Skin of body (tissue), 2 donors: ENCODE results near the gene SLC39A2. TPM values are rescaled to one million over a fixed set of nuclear protein-coding genes. Genes with fewer than 3 reads are reported as not detected.
"Not testable (repeated sequence)": the region's sequence is repeated elsewhere in the genome, so short reads cannot be mapped to it uniquely, and the experiment has no call there.

Source experiments
- DNase-seq: peaks from one replicate; lab custom pipeline; 2025; lab: John Stamatoyannopoulos, UW
- total RNA-seq: library from RNA; depleted of rRNA; stranded (reverse); fragments of >200 nt; gene quantifications from one replicate; pipeline ENCODE4 v1.2.3, GENCODE V29; 2014

Gene SLC39A2
- total RNA-seq, 1 donor from 2014 or later, result 9.5 TPM

DNA sequence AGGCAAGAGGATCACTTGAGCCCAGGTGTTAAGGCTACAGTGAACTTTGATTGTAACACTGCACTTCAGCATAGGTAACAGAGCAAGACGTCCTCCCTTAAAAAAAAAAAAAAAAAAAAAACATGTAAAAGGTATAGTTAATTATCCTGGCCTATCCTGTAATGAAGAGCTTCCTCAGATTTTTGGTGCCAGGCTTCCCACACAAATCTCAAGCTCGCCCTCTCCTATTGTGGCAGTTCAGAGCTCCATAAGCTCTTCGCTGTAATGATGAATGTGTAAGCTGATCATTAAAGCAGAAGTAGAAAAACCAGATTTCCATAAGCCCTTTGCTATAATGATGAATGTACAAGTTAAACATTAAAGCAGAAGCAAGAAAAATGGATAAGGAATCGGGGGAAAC is 2.0 kb upstream of the SLC39A2 start:
- DNase-seq, result no peak

DNA sequence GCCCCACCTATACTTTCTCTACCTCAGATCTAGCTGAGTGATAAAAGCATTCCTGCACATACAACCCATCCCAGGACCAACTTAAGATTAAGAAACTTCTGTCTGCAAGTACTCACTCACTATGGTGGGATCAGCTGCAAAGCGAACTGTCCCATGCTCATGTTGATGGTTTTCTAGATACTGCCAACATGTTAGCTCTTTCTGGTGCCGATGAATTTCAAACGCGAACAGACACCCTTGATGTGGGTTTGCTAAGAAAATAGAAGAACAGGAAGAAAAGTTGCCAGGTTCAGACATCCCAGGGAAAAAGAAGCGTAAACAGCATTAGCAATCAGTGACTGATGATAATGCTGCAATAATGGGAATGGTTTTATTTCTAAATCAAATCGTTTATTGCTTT is 1.5 kb upstream of the SLC39A2 start:
- DNase-seq, result no peak

DNA sequence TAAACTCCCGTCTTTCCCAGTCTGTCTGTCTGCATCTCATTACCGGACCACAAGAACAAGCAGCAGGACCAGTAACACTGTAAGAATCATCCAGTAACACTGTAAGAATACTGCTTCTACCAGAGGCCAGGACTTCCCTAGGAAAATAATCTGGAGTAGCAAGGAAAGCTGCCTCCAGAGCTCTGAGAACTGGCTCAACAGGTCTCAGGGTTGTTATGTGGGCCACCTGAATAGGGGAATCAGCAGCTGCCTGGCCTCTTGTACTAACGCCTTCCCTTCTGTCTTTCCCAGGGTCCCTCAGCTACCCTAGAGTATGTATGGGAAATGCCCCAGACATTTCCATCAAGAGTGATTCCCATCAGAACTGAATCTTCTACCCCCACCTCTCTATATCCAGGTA is 954 bp upstream of the SLC39A2 start:
- DNase-seq, result no peak

DNA sequence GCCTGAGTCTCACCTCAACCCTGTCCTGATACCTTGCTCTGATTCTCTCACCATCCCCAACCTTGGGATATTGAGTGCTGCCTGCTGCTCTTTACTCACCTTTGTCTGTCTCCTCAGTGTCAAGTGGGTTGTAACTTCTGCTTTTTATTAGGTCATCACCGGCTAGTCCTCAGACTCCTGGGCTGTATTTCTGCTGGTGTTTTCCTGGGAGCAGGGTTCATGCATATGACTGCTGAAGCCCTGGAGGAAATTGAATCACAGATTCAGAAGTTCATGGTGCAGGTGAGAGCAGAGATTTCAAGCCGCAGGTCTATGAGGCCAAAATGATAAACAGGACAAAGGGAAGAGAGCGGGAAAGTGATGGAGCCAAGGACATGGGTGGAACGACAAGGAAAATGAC is 498 bp downstream of the SLC39A2 start:
- no peak for DNase-seq

DNA sequence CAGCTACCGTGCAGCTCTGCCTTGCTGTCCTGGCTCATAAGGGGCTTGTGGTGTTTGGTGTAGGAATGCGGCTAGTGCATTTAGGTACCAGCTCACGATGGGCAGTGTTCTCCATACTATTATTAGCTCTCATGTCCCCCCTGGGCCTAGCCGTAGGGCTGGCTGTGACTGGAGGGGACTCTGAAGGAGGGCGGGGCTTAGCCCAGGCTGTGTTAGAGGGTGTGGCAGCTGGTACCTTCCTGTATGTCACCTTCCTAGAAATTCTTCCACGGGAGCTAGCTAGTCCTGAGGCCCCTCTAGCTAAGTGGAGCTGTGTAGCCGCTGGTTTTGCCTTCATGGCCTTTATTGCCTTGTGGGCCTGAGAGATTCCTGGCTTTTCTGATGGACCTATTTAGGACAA is 2.1 kb downstream of the SLC39A2 start:
- DNase-seq, result no peak

DNA sequence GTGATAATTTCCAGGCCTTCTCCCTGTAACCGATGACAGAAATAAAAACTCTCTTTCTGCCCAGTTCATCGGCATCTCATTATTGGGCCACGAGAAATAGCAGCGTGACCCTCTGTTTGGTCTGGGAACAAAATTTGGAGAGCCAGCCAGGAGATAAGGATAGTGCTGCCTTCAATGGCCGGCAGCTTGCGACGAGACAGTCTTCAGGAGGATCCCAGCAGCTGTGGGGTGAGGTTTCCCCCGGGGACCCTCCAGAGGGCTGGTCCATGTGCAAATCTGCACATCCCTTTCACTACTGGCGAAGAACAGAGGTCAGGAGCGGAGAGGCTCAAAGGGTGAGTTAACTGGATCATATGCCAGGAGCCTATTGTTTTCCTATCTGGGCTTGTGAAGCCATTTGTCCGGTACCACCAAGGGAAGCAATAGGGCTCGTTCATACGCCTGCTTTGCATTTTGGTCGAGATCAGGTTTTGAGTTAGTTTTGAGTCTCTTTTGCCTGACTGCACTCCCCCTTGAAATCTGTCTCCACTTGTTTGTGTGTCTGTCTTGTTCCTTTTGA is 4.8 kb downstream of the SLC39A2 start:
- no peak for DNase-seq

DNA sequence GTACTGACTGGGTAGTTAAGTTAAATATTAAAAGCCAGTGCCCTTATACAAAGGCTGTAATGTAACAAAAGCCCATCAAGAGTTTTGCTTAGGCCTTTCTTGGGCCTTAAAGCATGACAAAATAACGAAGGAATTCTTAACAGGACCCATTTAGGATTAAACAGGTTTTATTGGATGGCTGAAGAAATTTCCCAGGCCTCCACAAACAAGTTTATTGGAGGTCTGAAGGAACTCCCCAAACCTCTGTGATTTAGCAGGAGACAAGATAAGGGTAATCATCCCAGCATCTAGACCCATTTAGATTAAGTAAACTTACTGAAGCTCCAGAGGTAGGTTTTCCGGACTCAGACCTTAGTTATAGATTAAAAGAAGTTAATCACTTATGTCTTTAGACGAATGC is 10.6 kb downstream of the SLC39A2 start:
- not testable (repeated sequence) for DNase-seq

DNA sequence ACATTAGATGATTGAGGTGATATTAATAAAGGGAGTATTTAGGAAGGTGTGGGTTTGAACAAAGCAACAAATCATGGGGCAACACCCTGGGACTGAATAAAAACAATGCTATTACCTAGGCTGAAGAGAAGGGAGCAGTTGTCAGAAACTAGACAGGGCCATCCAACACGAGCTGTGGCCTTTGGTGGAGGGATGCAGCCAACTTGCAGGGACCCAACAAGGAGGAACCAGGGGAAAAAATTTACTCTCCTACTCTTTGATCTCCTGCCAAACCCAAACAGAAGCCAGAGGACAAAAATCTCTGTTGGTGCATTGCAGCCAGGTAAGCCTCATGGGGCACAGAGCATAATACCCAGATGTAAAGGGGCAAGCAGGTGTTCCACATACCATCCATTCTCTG is 12.0 kb downstream of the SLC39A2 start:
- no peak for DNase-seq

DNA sequence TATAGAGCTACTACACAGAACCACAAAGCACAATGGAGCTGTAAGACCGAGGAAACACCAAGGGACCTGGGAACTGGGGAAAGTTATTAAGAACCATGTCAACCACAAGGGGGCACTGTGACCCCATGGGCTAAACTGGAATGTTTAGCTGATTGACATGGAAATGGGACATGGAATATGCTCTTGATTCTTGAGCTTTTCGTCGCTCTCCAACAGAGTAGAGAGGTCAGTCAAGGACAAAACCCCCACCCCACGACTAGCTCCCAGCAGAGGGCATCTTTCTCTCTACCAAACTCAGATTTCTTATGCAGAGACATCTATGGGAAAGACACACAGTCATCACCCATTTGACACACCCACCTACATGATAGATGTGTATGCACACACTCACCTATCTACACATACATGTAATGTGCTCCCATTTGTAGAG is 15.7 kb downstream of the SLC39A2 start:
- peak; percentile 85 for DNase-seq

DNA sequence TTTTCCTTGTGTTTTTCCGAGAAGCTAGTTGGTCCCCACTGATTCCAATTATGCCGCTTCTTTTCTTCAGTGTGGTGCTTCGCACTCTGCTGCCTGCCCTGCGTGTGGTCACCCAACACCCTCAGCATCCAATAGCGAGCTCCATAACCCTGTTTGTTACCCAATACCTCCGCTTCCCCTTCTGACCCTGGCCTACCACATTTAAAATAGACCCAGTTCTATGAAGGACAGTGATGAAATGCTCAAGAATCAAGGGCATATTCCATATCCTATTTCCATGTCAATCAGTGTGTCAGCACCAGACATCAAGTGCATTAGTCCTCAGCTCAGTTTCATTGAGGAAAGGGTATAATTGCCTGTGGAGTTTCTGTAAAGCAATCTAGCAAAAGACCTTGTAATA is 16.2 kb downstream of the SLC39A2 start:
- no peak for DNase-seq

DNA sequence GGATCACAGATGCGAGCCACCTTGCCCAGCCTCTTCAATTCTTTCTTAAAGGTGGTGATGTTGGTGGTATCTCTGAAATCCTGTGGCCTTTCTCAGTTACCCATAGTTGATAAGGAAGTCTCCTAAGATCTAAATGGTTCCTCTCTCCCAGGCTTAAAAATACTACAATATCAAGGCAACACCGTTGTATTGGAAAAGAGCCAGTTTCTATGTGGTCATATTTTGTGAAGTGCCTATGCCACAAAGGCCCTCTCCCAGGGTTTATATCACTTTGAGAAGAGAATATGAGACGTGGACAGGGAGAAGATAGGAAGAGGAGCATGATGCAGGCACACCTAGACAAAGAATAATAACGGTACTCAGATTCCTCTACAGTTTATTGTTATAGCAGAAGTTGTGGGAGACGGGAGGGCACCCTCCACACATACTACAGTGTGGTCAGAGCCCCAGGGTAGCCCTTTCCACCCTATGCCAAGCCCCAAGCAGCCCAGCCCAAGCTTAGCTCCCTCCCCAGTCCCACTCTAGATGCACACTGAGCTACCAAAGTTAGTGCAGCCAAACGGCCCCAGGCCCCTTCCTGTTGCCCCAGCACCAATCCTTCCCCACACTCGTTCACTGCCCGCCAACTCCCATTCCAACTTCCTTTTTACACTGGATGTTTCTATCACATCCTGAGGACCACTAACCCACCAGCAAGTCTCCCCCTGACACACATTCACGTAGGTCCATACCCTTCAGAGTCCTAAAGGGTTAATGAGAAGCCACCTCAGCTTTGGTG is 17.5 kb downstream of the SLC39A2 start:
- no peak for DNase-seq

DNA sequence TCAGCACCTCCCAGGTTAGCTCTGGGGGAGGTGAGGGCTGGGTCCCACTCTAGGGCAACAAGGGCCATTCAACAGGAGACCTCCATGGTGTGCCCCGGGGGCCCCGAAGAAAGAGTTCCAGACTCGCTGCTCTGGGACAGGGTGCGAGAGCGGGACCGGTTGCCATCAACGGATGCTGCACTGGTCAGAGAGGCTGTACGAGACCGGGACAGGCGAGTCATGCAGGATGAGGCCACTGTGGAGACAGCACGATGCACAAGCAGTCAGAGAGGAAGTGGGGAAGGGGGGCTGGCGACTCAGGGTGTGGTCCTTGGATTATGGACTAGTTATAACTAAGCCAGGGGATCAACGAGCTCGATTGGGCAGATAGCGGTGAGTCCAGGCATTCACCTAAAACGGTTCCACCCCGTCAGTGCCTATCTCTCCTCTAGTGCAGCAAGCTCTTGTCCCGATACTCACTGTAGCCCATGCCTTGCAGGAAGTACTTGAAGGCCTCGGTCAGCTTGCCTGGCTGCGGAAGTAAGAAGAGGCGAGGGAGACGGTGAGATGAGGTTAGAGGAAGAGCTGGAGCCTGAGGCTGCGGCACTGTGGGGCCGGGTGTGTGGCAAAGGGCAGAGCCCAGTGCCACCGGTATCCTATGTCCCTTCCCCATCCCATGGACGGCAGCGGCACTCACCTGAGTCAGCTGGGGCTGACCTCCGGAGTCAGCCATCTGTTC is 18.6 kb downstream of the SLC39A2 start:
- DNase-seq, result no peak

DNA sequence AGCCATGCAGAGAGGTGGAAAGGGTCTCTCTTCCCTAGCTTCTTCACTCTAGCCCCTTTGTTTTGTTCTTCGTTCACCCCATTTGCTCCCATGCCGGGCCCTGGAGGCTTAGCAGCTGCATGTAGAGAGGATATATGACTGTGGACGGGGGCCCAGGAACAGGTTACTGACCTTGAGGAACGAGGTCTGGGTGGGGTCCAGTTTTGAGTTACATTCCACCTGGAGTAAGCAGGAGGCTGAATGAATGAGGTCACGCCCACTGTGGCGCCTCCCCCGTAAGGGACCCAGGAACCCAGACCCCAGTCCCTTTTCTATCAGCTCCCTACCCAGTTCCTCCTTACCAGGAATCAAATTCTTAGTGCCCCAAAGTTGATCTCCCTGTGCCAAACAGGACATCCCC is 19.2 kb downstream of the SLC39A2 start:
- no peak for DNase-seq

DNA sequence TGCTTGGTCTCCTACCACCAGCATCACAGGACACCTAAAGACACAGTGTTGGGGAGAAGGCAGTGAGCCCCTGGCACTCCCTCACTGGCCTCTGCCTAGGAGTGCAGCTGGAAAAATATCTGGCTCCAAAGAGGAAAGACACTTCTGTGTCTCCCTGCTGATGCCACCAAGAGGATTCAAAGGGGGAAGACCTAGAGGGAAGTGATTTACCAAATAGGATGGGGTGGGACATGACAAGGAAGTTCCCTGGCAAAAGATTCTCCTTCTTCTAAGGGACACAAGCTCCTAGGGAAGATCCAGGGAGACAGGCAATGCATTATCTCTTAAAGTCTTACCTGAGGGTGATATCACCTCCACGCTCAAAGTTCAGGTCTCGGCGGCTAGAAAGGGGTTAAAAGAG is 19.7 kb downstream of the SLC39A2 start:
- DNase-seq, result no peak

DNA sequence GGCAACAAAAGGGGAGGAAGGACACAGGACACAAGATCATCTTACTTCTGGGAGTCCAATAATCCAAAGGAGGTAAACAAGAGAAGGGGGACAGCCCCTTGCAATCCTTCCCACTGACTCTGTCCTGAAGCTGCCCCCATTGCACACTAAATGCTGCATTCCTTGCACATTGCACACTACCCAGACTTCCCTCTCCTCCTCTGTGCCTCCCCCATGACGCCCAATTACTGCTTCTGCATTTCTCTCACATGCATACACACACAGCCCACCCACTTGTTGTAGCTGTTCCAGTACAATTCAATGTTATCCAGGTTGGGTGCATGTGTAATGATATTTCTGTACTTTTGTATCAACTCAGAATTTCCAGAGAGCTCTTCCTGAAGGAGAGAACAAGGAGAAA is 20.3 kb downstream of the SLC39A2 start:
- no peak for DNase-seq

DNA sequence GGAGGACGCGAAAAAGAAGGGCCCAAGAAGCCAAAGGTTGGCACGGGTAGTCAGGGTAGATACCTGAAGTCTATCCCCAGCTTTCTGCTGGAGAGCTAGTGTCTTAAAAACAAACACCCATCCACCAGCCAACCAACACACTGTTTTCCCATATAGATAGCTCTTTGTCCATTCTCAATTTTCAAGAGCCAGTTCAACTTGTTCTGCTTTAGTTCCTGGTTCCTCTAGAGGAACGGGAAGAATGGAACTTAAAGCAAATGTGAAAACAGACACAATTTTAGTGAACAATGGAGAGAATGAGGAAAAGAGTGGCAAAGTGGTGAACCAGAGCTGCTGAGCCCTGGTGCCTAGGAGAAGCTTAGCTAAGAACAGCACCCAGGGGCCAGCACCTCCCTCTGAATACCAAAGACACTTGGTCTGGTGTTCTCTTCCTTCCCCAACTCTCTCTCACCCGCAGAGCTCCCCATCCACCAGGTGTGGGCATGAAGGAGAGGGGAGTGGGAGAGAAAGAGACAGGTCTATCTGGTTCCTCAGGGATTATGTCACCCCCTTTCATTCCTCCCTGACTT is 22.0 kb downstream of the SLC39A2 start:
- DNase-seq, result no peak

DNA sequence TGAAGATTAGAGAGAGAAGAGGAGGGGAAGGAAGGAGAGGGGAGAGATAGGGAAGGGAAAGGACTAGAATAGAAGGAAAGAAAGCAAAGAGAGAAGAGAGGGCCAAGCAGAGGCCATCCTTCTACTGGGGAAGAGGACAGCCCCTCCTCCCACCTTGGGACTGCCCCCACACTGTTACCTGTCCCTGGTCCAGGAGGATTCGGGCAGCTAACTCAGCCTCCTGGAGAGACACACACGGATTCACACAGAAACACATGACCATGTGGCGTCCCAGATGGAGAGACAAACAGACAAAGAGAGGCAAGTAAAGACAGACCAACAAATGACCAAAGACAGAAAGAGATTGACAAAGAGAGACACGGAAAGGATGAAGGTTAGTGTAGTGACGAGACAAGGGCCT is 23.6 kb downstream of the SLC39A2 start:
- DNase-seq, result no peak

DNA sequence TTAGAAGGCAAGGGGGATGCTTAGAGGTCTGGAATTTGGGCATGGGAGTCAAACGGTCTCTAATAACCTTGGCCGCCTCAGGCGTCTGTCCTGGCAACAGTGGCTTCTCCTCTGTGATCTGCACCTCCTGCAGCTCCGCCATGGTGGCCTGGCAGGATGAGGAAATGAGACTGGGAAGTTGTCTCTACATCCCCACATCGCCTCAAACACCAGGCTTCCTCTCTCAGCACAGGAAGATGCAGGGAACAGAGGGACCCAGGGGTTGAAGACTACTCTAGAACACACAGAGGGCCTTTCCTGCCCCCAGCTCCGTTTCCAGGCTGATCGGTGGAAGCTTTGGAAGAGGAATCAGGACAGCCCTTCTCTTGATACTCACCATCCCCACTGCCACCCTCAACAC is 24.1 kb downstream of the SLC39A2 start:
- DNase-seq, result no peak

DNA sequence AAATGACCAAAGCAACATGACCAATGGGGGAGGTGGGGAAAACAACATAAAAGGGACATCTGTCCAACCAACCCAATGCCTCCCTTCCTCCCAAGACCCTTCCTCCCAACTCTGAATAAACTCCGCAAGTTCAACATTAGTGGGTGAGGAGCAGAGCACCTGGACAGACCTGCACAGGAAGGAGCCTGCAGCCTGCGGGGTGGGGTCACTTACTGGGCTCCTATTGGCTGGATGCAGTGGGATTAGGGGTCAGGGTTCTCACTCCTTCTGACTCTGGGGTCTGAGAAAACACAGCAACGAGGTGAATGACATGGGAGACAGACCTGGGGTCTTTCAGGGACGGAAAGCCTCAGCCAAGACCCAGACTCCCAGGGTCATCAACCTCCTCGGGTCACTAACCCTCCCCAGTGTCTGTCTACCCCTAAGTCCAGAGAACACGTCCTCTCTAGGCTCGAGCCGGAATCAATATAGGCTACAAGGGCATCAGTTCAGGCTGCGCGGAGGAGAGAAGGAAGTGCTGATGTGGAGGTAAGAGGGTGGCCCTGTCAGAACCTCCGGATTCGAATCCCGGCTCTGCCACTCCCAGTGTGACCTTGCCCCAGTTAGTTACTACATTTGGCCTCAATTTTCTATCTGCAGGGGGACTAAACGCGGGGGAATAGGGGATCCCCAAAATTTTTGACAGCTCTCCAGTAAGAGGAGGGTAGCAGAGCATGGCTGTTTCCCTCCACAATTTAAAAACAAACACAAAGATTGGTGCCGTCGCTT is 24.9 kb downstream of the SLC39A2 start:
- no peak for DNase-seq

DNA sequence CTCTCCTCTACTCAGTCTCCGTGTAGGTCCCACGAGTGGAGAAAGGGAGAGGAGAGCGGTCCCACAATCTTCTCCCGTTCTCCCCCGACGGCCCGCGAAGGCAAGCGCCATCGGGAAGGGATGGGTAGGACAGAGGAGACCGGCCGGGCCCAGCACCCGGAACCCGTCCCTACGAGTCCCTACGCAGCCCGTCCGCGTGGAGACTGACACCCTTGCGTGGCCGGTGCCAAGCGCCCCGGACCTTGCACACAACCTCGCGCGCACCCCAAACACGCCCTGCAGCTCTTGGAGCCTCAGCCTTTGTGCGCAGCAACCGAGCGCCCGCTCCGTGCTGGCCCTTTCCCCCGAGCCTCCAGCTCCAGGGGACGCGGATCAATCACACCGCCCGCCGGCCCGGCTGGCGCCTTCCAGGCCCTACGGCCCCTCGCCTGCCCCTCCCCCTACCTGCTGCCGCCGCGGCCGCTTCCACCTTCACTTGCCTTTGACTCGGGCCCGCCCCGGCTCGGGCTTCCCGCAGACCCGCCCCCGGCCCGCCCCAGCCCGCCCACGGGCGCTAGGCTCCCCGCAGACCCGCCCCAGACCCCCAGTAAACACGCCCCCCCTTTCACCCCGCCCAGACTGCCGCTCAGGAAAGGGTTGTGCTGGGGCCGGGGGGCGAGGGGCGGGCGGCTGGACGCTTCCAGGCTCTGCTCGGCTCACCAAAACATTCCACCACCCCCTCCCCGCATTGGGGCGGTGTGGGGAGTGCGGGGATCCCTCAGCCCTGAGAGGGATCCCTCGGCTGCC is 25.7 kb downstream of the SLC39A2 start, which contains the start of gene NDRG2:
Gene NDRG2 (minus strand): TSS at position 477 of the 786 bp plus-strand sequence. CDS start 1,746 bp downstream, outside the sequence.
- peak; percentile 21 for DNase-seq
